ENCODE results near the gene SLC2A13.

Gene SLC2A13

GRCh38 chr12:39712334-39712733, 393.5 kb downstream of the SLC2A13 start:
- H3K4me3 ChIP-seq = no peak overlapping the region
- no peak overlapping the region for H3K27ac ChIP-seq

Measured in skin epidermis (tissue), 12 donors.